ENCODE results near the gene SCRT2. TPM values are rescaled to one million over a fixed set of nuclear protein-coding genes. Genes with fewer than 3 reads are reported as not detected.

The SCRT2 gene
- total RNA-seq, 1 donor from 2014 or later: not detected

DNA sequence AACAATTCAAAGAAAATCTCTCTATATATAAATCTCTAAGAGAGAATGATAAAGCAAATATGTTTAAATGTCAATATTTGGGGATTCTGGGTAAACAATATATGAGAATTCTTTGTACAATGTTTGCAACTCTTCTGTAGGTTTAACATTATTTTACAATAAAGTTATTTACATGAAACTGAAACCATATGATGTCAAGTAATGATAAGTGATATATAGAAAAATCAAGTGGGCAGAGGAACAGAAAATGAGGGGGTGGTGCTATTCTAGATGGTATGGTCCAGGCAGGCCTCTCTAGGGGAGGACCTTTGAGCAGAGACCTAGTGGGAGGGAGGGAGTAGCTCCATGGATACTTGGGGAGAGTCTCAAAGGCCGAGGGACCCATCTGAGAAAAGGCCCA is 16.4 kb upstream of the SCRT2 start:
- H3K36me3 ChIP-seq (ENCODE audit: insufficient read depth, low read length): no peaks in the 10 kb centered on the region
- H3K9ac ChIP-seq (ENCODE audit: low read length): no peak overlapping the region
- H4K20me1 ChIP-seq (ENCODE audit: insufficient read depth, low read length): no peaks in the 10 kb centered on the region
- H3K9me3 ChIP-seq (ENCODE audit: insufficient read depth, low read depth, low read length): no peaks in the 10 kb centered on the region
- H3K27me3 Mint-ChIP-seq (ENCODE audit: low read depth, unreplicated experiment): peaks cover 24% of the 10 kb centered on the region
- no peak overlapping the region for H2AFZ ChIP-seq (ENCODE audit: low read depth, low read length)
- no peak overlapping the region for H3K4me3 ChIP-seq (ENCODE audit: insufficient read depth, low read depth, low read length)
- no peak overlapping the region for H3K27ac Mint-ChIP-seq (ENCODE audit: unreplicated experiment)
- H3K4me3 Mint-ChIP-seq (ENCODE audit: unreplicated experiment): no peak overlapping the region
- peaks cover 4% of the 10 kb centered on the region for H3K4me1 Mint-ChIP-seq (ENCODE audit: low read depth, unreplicated experiment)
- no peaks in the 10 kb centered on the region for H3K4me1 ChIP-seq (ENCODE audit: insufficient read depth, low read length)
- H3K27me3 ChIP-seq (ENCODE audit: insufficient read depth, low read length): peaks cover 16% of the 10 kb centered on the region
- H3K79me2 ChIP-seq (ENCODE audit: insufficient read depth, low read length): no peaks in the 10 kb centered on the region
- H3K27ac ChIP-seq (ENCODE audit: low read depth, low read length): no peak overlapping the region
- H3K9me3 Mint-ChIP-seq (ENCODE audit: unreplicated experiment): peaks cover 2% of the 10 kb centered on the region
- FAIRE-seq (no peak), DNase-seq (ENCODE audit: low read depth) (no peak)
- TF ChIP-seq, protein P1, sequence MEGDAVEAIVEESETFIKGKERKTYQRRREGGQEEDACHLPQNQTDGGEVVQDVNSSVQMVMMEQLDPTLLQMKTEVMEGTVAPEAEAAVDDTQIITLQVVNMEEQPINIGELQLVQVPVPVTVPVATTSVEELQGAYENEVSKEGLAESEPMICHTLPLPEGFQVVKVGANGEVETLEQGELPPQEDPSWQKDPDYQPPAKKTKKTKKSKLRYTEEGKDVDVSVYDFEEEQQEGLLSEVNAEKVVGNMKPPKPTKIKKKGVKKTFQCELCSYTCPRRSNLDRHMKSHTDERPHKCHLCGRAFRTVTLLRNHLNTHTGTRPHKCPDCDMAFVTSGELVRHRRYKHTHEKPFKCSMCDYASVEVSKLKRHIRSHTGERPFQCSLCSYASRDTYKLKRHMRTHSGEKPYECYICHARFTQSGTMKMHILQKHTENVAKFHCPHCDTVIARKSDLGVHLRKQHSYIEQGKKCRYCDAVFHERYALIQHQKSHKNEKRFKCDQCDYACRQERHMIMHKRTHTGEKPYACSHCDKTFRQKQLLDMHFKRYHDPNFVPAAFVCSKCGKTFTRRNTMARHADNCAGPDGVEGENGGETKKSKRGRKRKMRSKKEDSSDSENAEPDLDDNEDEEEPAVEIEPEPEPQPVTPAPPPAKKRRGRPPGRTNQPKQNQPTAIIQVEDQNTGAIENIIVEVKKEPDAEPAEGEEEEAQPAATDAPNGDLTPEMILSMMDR (IDR thresholded peaks at IDR 0.05; ENCODE audit: insufficient read depth, low read depth, low read length): no peak
- TF ChIP-seq EZH2 (IDR thresholded peaks at IDR 0.05; ENCODE audit: insufficient read depth, low read length): no peak
- no peak overlapping the region for H3K4me2 ChIP-seq (ENCODE audit: low read length)
- no peaks in the 10 kb centered on the region for H3K36me3 Mint-ChIP-seq (ENCODE audit: low read depth, unreplicated experiment)

DNA sequence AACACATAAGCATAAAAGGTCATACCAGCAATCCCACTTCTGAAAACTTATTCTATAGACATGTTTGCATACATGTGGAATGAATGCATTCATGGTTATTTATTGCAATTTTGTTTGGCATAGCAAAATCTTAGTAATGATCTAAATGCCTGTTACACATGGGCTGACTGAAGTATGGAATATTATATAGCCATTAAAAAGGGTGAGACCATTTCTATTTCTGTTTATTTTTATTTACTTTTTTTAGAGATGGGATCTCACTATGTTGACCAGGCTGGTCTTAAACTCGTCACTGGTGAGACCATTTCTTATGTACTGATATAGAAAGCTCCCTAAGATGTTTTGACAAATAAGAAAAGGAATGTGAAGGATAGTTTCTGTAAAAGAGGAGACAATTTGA is 14.3 kb upstream of the SCRT2 start:
- H3K9me3 ChIP-seq (ENCODE audit: insufficient read depth, low read depth, low read length): no peaks in the 10 kb centered on the region
- Mint-ChIP-seq H3K4me1 (ENCODE audit: low read depth, unreplicated experiment) (peaks cover 2% of the 10 kb centered on the region), H3K36me3 (ENCODE audit: low read depth, unreplicated experiment) (no peaks in the 10 kb centered on the region), H3K27ac (ENCODE audit: unreplicated experiment) (no peak overlapping the region), H3K4me3 (ENCODE audit: unreplicated experiment) (no peak overlapping the region), H3K27me3 (ENCODE audit: low read depth, unreplicated experiment) (peaks cover 34% of the 10 kb centered on the region), H3K9me3 (ENCODE audit: unreplicated experiment) (peaks cover 2% of the 10 kb centered on the region)
- no peak overlapping the region for H3K27ac ChIP-seq (ENCODE audit: low read depth, low read length)
- no peak overlapping the region for H3K4me2 ChIP-seq (ENCODE audit: low read length)
- H3K27me3 ChIP-seq (ENCODE audit: insufficient read depth, low read length): peaks cover 16% of the 10 kb centered on the region
- no peak overlapping the region for H3K9ac ChIP-seq (ENCODE audit: low read length)
- H3K36me3 ChIP-seq (ENCODE audit: insufficient read depth, low read length): no peaks in the 10 kb centered on the region
- DNase-seq (ENCODE audit: low read depth) (no peak), FAIRE-seq (no peak)
- H3K4me1 ChIP-seq (ENCODE audit: insufficient read depth, low read length): no peaks in the 10 kb centered on the region
- H4K20me1 ChIP-seq (ENCODE audit: insufficient read depth, low read length): no peaks in the 10 kb centered on the region
- no peak overlapping the region for H3K4me3 ChIP-seq (ENCODE audit: insufficient read depth, low read depth, low read length)
- no peak overlapping the region for H2AFZ ChIP-seq (ENCODE audit: low read depth, low read length)
- no peaks in the 10 kb centered on the region for H3K79me2 ChIP-seq (ENCODE audit: insufficient read depth, low read length)
- no peak for TF ChIP-seq EZH2 (IDR thresholded peaks at IDR 0.05; ENCODE audit: insufficient read depth, low read length)
- TF ChIP-seq, protein P1 (IDR thresholded peaks at IDR 0.05; ENCODE audit: insufficient read depth, low read depth, low read length): no peak

DNA sequence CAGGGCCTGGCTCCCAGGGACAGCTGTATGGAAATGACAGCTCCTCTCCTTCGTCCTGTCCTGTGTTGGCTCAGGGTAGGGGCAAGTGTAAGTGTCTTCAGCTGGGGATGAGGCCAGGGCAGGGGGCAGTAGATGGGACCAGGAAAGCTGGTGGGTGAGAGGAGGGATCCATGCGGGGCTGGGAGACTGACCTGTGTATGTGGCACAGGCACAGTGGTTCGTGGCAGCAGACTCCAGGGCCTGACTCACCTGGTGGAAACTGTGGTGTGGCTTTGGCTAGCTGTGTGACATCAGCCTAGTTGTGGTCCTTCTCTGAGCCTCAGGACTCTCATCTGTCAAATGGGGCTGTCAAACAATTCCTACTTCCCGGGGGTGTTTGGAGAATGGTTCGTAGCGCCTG is 13.7 kb upstream of the SCRT2 start:
- peaks cover 2% of the 10 kb centered on the region for H3K9me3 Mint-ChIP-seq (ENCODE audit: unreplicated experiment)
- Histone ChIP-seq H3K4me3 (ENCODE audit: insufficient read depth, low read depth, low read length) (no peak overlapping the region), H3K27ac (ENCODE audit: low read depth, low read length) (no peak overlapping the region), H3K4me1 (ENCODE audit: insufficient read depth, low read length) (no peaks in the 10 kb centered on the region), H2AFZ (ENCODE audit: low read depth, low read length) (no peak overlapping the region), H3K27me3 (ENCODE audit: insufficient read depth, low read length) (peaks cover 16% of the 10 kb centered on the region), H3K9me3 (ENCODE audit: insufficient read depth, low read depth, low read length) (no peaks in the 10 kb centered on the region), H3K79me2 (ENCODE audit: insufficient read depth, low read length) (no peaks in the 10 kb centered on the region), H3K36me3 (ENCODE audit: insufficient read depth, low read length) (no peaks in the 10 kb centered on the region), H4K20me1 (ENCODE audit: insufficient read depth, low read length) (no peaks in the 10 kb centered on the region), H3K4me2 (ENCODE audit: low read length) (no peak overlapping the region), H3K9ac (ENCODE audit: low read length) (no peak overlapping the region)
- DNase-seq (ENCODE audit: low read depth): no peak
- H3K4me1 Mint-ChIP-seq (ENCODE audit: low read depth, unreplicated experiment): peaks cover 2% of the 10 kb centered on the region
- no peak for FAIRE-seq
- TF ChIP-seq, protein P1 (IDR thresholded peaks at IDR 0.05; ENCODE audit: insufficient read depth, low read depth, low read length): no peak
- no peak for TF ChIP-seq EZH2 (IDR thresholded peaks at IDR 0.05; ENCODE audit: insufficient read depth, low read length)
- no peak overlapping the region for H3K4me3 Mint-ChIP-seq (ENCODE audit: unreplicated experiment)
- H3K27me3 Mint-ChIP-seq (ENCODE audit: low read depth, unreplicated experiment): peaks cover 33% of the 10 kb centered on the region
- H3K36me3 Mint-ChIP-seq (ENCODE audit: low read depth, unreplicated experiment): no peaks in the 10 kb centered on the region
- H3K27ac Mint-ChIP-seq (ENCODE audit: unreplicated experiment): no peak overlapping the region

Data from astrocyte (in vitro differentiated cells and primary cell).